Measurements from ENCODE around the gene WWOX.

- TF ChIP-seq, protein P1, sequence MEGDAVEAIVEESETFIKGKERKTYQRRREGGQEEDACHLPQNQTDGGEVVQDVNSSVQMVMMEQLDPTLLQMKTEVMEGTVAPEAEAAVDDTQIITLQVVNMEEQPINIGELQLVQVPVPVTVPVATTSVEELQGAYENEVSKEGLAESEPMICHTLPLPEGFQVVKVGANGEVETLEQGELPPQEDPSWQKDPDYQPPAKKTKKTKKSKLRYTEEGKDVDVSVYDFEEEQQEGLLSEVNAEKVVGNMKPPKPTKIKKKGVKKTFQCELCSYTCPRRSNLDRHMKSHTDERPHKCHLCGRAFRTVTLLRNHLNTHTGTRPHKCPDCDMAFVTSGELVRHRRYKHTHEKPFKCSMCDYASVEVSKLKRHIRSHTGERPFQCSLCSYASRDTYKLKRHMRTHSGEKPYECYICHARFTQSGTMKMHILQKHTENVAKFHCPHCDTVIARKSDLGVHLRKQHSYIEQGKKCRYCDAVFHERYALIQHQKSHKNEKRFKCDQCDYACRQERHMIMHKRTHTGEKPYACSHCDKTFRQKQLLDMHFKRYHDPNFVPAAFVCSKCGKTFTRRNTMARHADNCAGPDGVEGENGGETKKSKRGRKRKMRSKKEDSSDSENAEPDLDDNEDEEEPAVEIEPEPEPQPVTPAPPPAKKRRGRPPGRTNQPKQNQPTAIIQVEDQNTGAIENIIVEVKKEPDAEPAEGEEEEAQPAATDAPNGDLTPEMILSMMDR (conservative IDR thresholded peaks at IDR 0.05): no peak
- no peak for TF ChIP-seq EZH2 (IDR thresholded peaks at IDR 0.05; ENCODE audit: low read depth)
Observed at GRCh38 chr16:78307824-78308528, 208.5 kb downstream of the WWOX start.

All from PC-9 (cell line).